Stimulated activated CD8-positive, alpha-beta memory T cell treated with anti-CD3 and anti-CD28 coated beads, Interleukin-7, amount 100 ng/mL, for 48 hours (primary cell): Measurements from ENCODE around the gene KANK2.

Source experiments
- DNase-seq, 2 donors: peaks; one replicate each; pipeline ENCODE4 v3.0.0-alpha.2; 2020; ENCODE audit warnings: low read depth in 1 of 2; ENCODE audit errors: extremely low read depth in 1 of 2

KANK2 gene

DNA sequence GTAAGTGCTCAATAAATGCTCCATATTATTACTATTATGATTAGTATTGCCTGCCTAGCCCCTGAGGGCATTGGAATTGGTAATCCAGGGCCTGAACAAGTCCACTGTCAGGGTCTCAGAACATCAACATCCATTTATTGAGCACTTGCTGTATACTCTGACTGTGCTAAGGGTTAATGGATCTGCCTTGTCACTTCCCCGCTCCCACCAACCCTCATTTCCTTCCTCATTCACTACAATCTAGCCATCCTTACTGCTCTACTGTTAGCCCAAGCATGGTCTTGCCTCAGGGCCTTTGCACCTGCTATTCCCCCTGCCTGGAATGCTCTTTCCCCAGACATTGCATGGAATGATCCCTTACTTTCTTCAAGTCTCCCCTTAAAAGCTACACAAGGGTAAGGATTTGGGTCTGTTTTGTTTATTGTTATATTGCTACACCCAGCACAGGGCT, 29.4 kb upstream of the KANK2 start:
- DNase-seq, result no peak

DNA sequence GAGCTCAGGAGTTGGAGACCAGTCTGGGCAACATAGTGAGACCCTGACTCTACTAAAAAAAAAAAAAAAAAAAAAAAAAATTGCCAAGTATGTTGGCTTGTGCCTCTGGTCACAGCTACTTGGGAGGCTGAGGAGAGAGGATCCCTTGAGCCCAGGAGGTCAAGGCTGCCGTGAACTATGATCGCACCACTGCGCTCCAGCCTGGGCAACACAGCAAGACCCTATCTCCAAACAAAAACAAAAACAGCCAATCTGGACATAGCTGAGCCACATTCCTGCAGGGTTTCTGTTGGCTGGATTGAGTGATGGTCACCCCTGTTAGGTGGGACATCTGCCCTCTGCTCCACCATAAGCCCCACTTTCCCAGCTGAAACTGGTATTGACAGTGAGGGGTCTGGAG, 28.5 kb upstream of the KANK2 start:
- DNase-seq, result no peak

DNA sequence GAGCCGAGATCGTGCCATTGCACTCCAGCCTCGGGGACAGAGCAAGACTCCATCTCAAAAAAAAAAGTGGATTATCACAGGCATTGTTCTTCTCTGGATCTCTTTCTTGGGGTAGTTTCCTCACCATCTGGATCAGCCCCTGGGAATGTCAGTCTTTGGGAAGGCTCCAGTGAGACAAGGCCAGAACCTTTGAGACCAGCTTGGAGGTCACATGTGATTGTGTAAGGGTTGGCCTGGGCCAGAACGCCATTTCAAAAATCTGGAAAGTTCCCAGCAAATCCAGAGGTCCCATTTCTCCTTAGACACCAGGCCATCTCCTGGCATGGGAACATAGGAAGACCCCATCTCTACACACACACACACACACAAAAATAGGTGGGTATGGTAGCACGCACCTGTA, 27.8 kb upstream of the KANK2 start:
- DNase-seq, result no peak

DNA sequence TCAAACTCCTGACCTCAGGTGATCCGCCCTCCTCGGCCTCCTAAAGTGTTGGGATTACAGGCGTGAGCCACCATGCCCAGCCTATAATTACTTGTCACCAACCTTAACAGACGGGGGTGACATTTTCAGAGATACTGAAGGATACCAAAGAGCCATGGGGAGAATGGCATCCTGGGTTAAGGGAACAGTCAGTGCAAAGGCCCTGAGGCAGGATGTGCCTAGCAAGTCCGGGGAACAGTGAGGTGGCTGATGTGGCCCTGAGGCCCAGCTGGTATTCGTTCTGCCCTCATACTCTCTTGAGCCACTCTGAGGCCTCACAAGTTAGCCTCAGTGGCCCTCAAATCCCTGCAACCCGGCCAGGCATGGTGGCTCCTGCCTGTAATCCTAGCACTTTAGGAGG, 27.1 kb upstream of the KANK2 start:
- DNase-seq, result no peak

DNA sequence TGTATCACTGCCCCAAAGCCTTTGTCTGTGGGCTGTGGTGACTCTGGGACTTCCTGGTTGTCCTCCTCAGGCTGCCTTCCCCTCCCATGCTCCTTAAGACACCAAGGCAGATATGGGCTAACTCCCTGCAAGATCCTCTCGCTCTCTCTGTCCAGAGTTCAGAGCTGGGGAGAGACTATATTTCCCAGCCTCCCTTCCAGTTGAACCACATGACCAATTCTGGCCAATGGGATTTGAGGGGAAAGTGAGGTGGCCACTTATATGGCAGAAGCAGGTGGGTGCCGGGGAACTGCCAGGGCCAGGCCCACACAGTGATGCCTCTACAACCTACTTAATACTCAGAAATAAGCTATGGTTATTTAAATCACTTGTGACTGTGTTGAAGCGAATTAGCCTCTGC, 25.9 kb upstream of the KANK2 start:
- no peak for DNase-seq

DNA sequence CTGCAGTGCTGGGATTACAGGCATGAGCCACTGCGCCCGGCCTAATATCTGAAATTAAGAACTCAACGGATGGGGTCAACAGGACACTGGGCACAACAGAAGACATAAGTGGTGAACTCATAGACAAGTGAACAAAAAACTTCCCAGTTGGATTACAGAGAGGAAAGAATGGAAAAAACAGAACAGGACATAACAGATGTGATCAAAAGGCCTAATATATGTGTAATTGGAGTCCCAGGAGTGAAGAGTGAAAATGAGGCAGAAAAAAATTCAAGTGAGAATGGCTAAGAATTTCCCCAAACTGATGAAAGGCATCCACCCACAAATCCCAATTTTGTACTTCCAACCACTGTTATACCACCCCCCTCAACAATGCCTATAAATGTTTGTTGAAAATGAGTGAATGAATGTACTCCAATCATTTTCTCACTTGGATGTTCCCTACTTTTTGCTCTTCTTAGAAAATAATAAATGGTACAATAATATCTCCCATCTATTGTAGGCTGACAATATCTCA, 23.8 kb upstream of the KANK2 start:
- no peak for DNase-seq

DNA sequence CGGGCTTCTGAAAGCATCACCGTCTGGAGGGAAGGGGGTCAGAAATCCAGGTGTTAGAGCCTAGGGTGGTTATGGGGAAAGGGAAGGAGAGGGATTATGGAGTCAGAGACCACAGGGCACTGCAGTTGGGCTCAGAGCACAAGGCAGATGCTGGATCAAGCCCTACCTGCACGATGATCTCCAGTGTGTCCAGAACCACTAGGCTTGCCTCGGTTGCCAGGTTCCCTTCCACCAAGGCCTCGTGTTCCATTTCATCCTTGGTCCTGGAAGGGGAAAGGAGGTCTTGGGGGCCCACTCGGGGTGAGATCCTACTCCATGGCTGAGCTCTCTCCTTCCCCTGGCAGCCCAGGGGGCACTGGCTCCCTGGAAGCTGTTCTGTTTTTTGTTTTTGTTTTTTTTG, 17.0 kb upstream of the KANK2 start:
- DNase-seq, result no peak

DNA sequence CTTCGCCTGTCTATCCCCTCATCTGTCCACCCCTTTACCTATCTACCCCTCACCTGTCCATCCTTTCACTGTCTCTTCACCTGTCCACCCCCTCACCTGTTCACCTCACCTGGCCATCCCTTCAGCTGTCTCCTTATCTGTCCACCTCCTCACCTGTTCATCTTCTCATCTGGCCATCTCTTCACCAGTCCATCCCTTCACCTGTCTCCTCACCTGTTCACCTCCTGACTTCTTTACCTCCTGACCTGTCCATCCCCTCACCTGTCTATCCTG, 13.2 kb upstream of the KANK2 start:
- no peak for DNase-seq

DNA sequence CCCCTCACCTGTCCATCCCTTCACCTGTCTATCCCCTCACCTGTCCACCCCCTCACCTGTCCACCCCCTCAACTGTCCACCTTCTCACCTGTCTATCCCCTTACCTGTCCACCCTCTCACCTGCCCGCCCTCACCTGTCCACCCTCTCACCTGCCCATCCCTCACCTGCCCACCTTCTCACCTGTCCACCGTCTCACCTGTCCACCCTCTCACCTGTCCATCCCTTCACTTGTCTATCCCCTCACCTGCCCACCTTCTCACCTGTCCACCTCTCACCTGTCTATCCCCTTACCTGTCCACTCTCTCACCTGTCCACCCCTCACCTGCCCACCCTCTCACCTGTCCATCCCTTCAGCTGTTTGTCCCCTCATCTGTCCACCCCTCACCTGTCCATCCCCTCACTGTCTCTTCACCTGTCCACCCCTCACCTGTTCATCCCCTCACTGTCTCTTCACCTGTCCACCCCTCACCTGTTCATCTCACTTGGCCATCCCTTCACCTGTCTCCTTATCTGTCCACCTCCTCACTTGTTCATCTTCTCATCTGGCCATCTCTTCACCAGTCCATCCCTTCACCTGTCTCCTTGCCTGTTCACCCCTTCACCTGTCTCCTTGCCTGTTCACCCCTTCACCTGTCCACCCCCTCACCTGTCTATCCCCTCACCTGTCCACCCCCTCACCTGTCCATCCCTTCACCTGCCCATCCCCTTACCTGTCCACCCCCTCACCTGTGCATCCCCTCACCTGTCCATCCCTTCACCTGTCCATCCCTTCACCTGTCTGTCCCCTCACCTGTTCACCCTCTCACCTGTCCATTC, 12.7 kb upstream of the KANK2 start:
- DNase-seq, result no peak

DNA sequence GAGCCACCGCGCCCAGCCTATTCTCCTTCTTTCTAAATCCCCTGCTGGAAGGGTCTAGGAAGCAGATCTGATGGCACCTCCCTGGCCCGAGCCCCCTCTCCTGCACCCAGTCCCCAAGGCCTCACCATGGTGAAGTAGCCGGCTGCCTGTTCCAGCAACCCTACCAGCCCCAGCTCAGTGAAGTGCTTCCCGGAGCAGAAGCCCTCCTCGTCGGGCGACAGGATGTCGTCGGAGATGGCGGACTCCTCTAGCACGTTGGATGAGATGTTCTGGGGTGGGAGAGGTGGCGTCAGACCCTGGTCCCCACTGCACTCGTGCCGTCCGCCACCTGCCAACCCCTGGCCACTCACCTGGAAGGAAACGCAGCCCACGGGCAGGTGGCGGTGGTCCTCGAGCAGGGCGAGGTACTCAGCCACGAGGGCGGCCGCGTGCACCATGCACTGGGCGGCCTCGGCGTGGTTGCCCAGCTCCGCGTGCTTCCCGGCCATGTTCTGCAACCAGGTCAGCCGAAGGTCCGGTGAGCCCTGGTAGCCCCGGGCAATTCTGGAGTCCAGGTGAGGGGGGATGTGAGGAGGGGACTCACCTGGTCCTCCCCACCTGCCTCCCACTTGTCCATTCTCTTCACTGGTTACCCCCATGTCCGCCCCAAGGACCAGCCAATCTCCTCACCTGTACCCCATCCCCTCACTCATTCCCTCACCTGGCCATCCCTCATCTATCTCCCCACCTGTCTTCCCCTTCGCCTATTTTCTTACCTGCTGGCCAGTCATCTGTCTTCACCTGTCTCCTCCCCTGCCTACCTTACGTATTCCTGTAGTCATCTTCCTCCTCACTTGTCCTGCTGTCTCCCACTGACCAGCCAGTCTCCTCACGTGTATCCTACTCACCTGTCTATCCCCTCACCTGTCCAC, 11.5 kb upstream of the KANK2 start:
- no peak for DNase-seq

DNA sequence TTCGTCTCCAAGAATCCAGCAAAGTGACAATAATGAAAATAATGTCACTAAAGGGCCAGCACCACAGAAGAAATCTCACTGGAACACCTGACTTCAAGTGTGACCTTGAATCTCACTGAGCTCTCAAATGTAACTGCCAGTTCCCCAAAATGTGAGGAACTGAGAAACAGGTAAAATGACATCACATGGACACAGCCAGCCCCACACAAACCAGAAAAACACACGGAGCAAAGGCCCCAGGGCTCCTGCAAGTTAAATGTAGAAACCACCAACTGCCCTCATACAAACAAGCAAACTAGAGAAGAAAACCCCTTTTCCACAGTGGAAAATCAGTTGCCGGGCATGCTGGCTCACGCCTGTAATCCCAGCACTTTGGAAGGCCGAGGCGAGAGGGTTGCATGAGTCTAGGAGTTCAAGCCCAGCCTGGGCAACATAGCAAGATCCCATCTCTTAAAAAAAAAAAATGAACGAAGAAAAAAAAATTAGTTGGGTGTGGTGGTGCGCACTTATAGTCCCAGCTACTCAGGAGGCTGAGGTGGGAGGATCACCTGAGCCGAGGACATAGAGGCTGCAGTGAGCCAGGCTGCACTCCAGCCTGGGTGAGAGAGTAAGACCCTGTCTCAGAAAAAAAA, 8.7 kb upstream of the KANK2 start:
- DNase-seq, result no peak

DNA sequence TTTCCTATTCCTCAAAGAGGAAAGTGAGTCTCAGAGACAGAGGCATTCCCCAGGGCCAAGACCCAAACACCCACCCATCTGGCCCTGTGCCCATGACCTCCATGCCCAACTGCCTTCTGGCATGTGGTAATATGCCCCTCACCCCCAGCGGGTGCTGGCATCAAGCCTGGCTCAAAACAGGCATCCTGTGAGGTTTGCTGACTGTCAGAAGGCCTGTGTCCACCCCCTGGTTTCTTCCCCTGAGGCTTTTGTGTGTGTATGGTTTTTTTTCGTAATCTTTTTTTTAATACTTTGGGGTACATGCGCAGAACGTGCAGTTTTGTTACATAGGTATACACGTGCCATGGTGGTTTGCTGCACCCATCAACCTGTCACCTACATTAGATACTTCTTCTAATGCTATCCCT, 7.6 kb upstream of the KANK2 start:
- no peak for DNase-seq

DNA sequence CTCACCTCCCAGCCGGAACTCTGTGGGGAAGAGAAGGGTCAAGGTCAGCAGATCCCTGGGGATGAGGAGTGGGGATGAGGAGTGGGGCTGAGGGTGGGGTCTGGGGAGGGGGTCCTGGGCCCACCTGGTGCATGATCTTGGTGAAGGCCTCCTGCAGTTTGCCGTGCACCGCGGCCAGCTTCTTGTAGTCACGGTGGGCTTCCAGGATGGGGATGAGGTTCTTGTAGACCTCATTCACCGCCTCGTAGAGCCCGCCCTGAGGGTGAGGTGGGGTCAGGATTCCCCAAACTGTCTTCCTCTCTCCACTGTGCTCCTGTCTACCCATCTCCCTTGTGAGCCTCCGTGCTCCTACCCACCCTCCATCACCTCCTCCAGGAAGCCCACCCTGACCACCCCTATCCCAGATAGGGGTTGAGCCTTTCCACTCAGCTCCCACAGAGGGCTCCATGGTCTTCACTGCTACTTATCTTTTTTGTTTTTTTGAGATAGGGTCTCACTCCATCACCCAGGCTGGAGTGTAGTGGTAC, 6.8 kb upstream of the KANK2 start:
- DNase-seq, result no peak

DNA sequence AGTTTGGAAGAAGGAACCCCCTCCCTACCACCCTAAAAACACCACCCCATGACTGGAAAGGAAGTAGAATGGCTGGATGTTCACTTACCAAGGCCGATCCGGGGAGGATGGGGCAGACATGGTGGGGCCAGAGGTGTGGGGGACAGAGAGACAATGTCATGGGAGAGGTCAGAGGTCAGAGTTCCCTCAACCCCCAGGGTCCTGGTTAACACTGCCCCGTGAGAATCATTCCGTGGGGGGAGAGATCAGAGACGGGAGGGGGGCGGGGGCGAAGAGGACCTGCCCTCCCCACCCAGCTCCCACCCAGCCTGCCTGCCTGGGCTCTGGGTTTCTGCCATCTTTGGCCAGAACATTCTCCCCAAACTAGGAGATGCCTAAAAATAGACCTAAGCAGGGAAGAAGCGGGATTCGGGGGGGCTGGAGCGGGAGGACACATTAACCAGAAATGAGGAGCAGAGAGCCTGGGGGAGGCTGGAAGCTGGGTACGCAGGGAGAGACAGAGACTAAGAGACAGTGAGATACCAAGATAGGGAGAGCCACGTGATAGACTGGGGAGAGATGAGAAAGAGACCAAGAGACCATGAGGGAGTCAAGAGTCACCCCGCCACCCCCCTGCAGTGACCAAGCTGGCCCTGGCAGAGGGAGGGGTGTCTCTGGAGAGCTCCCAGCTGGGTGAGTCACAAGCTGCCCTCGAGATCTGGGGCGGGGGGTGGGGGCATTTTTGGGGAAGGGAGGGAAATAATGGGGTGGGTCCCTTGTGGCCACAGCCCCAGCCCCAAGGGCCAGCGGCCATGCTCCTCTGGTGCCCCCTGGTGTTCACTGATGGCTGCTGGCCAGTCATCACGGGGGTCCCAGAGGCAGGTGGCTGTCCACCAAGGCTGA, 6.1 kb upstream of the KANK2 start:
- DNase-seq, result no peak

DNA sequence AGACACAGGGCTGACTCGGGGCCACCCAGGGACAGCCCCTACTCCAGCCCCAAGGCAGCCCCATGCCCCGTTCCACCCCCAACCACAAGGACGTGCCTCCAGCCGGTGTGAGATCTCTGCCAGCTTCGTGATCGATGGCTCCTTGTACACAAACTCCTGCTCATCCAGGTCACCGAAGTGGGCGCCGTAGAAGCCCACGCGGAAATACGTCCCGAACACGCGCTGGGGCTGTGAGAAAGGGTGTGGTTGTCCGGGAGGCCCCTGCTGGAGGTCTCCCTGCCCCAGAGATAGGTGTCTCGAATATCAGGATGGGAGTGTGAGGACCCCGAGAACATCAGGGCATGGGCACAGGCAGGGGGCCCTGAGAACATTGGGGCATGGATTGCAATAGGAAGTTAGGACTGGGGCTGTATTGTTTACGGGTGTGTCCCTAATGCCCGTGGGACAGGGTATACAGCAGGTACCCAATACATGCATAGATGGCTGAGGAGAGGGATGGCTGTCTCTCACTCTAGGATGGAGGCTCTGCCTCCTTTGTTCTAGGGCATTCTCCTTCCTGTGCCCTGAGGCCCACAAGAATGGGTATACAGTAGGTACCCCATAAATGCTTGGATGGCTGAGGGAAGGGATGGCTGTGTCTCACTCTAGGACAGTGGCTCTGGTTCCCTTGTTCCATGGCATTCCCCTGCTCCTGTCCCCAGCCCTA, 5.3 kb upstream of the KANK2 start:
- DNase-seq, result no peak

DNA sequence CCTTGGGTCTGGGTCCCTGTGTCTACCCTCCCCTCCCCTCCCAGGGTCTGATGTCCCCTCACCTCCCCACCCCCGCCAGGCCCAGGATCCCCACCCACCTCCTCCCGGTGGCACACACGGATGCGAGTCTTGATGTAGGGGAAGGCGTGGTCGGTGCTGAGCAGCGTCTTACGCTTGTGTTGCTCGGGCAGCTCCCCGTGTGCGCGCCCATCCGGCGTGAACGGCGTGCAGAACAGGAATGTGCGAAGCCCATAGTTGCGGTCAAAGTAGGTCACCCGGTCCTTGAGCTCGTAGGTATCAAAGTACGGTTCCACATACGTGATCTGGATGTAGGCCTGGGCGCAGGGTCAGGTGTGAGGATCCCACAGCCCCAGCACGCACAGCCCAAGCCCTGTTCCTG, 4.4 kb upstream of the KANK2 start:
- DNase-seq, result no peak

DNA sequence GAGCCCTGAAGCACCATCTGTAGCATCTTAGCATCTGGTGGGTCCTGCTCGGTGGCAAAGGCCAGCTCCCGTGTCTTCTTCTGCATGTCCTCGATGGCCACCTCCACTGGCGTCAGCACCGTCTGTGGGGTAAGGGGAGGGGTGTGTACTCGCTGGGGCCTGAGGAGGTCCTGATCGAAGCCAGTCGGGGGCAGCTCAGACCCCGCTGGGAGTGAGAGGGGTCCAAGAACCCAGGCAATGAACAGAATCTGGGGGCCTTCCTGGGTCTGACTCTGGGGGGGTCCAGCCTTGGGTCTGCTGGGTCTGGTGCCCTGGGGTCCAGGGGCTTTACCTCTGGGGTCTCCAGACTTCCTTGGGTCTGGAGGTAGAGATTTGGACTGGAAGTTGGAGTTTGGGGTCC, 3.6 kb upstream of the KANK2 start:
- DNase-seq, result no peak

DNA sequence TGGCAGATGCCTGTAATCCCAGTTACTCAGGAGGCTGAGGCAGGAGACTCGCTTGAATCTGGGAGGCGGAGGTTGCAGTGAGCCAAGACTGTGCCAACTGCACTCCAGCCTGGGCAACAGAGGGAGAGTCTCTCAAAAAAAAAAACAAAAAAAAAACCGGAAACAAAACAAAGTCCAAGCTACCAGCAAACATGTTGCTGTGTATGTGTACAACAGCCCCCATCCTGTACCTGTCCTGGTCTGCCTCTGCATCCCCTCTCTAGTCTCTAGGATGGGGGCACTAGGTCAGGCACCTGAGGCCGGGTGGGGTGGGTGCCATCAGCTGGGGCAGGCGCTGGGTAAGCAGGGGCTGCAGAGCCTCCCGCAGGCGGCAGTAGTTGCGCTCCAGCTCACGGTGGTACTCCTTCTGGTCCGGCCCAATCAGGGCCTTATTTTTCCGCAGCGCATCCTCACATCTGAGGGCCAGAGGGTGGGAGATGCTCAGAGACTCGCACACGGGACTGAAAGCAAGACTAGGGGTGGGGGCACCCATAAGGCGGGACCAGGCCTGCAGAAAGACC, 2.8 kb upstream of the KANK2 start:
- no peak for DNase-seq

DNA sequence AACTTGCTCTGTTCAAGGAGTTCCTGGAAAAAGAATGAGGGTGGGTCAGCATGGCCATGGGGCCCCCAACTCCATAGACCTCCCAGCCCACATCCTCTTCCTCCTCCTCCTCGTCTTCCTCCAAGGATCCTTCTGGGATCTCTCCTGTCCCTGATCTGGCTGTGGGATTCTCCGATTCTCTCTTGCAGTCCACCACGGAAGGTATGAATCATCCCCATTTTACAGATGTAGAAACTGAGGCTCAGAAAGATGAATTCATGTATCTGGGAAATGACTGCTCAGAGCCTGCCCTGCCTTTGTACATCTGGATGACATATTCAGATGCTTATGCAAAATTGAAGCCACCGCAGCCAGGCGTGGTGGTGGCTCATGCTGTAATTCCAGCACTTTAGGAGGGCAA, 2.2 kb upstream of the KANK2 start:
- no peak for DNase-seq
